Natural killer cell treated with Interleukin-12 subunit alpha and Interleukin-12 subunit beta and Interleukin-15 and Interleukin-18, amount 100 ng/mL, for 72 hours (primary cell): ENCODE data around the gene CNNM2. TPM values are rescaled to one million over a fixed set of nuclear protein-coding genes. Genes with fewer than 3 reads are reported as not detected.
A peak's percentile ranks its signal among the peaks of the same experiment; 100 is the strongest.
"Not testable (repeated sequence)": the region's sequence is repeated elsewhere in the genome, so short reads cannot be mapped to it uniquely, and the experiment has no call there.

Experiments
- ATAC-seq, 2 donors: fragments of 150-1000 bp; cut with Tn5 transposase in 1 of 2; sonication (Bioruptor Pico), chemical (Tn5 transposase) in 1 of 2; 2 replicates each; pipeline ENCODE4 v1.10.0; 2021
- DNase-seq: peaks from one replicate; pipeline ENCODE4 v3.0.0; 2022; ENCODE audit warnings: low spot score
- H3K27ac Mint-ChIP-seq, 2 donors: 1 replicate in 1 of 2; 2 replicates in 1 of 2; pipeline ENCODE4 v1.8.0; 2022; ENCODE audit warnings: mixed read lengths in 2 of 2, mild to moderate bottlenecking in 1 of 2, moderate library complexity in 1 of 2
- H3K27me3 Mint-ChIP-seq, 2 donors: 1 replicate in 1 of 2; 2 replicates in 1 of 2; pipeline ENCODE4 v1.8.0; 2022; ENCODE audit warnings: mixed read lengths in 2 of 2
- H3K36me3 Mint-ChIP-seq: one replicate; pipeline ENCODE4 v1.8.0; 2022; ENCODE audit warnings: mixed read lengths
- H3K4me1 Mint-ChIP-seq, 2 donors: 1 replicate in 1 of 2; 2 replicates in 1 of 2; pipeline ENCODE4 v1.8.0; 2022; ENCODE audit warnings: low read depth in 2 of 2, mixed read lengths in 2 of 2, mild to moderate bottlenecking in 1 of 2
- H3K4me3 Mint-ChIP-seq: one replicate; pipeline ENCODE4 v1.8.0; 2022; ENCODE audit warnings: mixed read lengths
- H3K9me3 Mint-ChIP-seq: 2 replicates; pipeline ENCODE4 v1.8.0; 2022; ENCODE audit warnings: mixed read lengths
- total RNA-seq, 2 donors: library from RNA; stranded (reverse); gene quantifications; one replicate each; pipeline ENCODE4 v1.2.3, GENCODE V29; 2022

Gene CNNM2
- total RNA-seq, 2 donors from 2014 or later, result 6.2 to 11.2 TPM

- not testable (repeated sequence) for DNase-seq, H3K27me3 Mint-ChIP-seq, H3K4me3 Mint-ChIP-seq, H3K36me3 Mint-ChIP-seq, H3K27ac Mint-ChIP-seq, H3K4me1 Mint-ChIP-seq, ATAC-seq, H3K9me3 Mint-ChIP-seq
Observed at GRCh38 chr10:102964064-102964463, 46.0 kb downstream of the CNNM2 start.

- DNase-seq (no peak), ATAC-seq (no peak)
- Mint-ChIP-seq H3K4me3 (no peak overlapping the region), H3K36me3 (no peaks in the 10 kb centered on the region), H3K27ac (no peak overlapping the region), H3K4me1 (no peaks in the 10 kb centered on the region), H3K9me3 (no peaks in the 10 kb centered on the region), H3K27me3 (no peaks in the 10 kb centered on the region)
Observed at GRCh38 chr10:102964713-102965112, 46.6 kb downstream of the CNNM2 start.

GRCh38 chr10:102965311-102965851 is 47.3 kb downstream of the CNNM2 start:
- Mint-ChIP-seq H3K36me3 (no peaks in the 10 kb centered on the region), H3K27ac (no peak overlapping the region), H3K4me1 (no peaks in the 10 kb centered on the region), H3K27me3 (no peaks in the 10 kb centered on the region), H3K4me3 (no peak overlapping the region), H3K9me3 (no peaks in the 10 kb centered on the region)
- DNase-seq (no peak), ATAC-seq (no peak)

GRCh38 chr10:102967123-102967522 is 49.0 kb downstream of the CNNM2 start:
- no peaks in the 10 kb centered on the region for H3K9me3 Mint-ChIP-seq
- no peaks in the 10 kb centered on the region for H3K27me3 Mint-ChIP-seq
- H3K4me3 Mint-ChIP-seq, result no peak overlapping the region
- no peaks in the 10 kb centered on the region for H3K4me1 Mint-ChIP-seq
- no peaks in the 10 kb centered on the region for H3K36me3 Mint-ChIP-seq
- no peak overlapping the region for H3K27ac Mint-ChIP-seq
- DNase-seq (no peak), ATAC-seq (no peak)

GRCh38 chr10:102970562-102971340 is 52.7 kb downstream of the CNNM2 start:
- no peaks in the 10 kb centered on the region for H3K9me3 Mint-ChIP-seq
- H3K4me1 Mint-ChIP-seq, result peaks cover 0 to 10% of the 10 kb centered on the region in 2 donors
- H3K27ac Mint-ChIP-seq, result no peak overlapping the region
- DNase-seq, result no peak
- no peaks in the 10 kb centered on the region for H3K27me3 Mint-ChIP-seq
- no peak for ATAC-seq
- no peaks in the 10 kb centered on the region for H3K36me3 Mint-ChIP-seq
- no peak overlapping the region for H3K4me3 Mint-ChIP-seq

- no peak for DNase-seq
- no peak overlapping the region for H3K4me3 Mint-ChIP-seq
- H3K4me1 Mint-ChIP-seq, result peaks cover 0 to 10% of the 10 kb centered on the region in 2 donors
- no peak overlapping the region for H3K27ac Mint-ChIP-seq
- no peak for ATAC-seq
- no peaks in the 10 kb centered on the region for H3K9me3 Mint-ChIP-seq
- H3K36me3 Mint-ChIP-seq, result no peaks in the 10 kb centered on the region
- no peaks in the 10 kb centered on the region for H3K27me3 Mint-ChIP-seq
Observed at GRCh38 chr10:102975483-102976379, 57.6 kb downstream of the CNNM2 start.

- H3K9me3 Mint-ChIP-seq, H3K4me3 Mint-ChIP-seq, H3K27ac Mint-ChIP-seq, H3K27me3 Mint-ChIP-seq, H3K36me3 Mint-ChIP-seq, DNase-seq, ATAC-seq: not testable (repeated sequence)
- H3K4me1 Mint-ChIP-seq, result peaks cover 0 to 10% of the 10 kb centered on the region in 2 donors
Observed at GRCh38 chr10:102976380-102976726, 58.3 kb downstream of the CNNM2 start.

GRCh38 chr10:102982296-102982695 is 64.2 kb downstream of the CNNM2 start:
- no peaks in the 10 kb centered on the region for H3K27me3 Mint-ChIP-seq
- no peak overlapping the region for H3K27ac Mint-ChIP-seq
- no peak overlapping the region for H3K4me3 Mint-ChIP-seq
- peaks cover 0 to 3% of the 10 kb centered on the region in 2 donors for H3K4me1 Mint-ChIP-seq
- ATAC-seq (no peak), DNase-seq (no peak)
- no peaks in the 10 kb centered on the region for H3K9me3 Mint-ChIP-seq
- H3K36me3 Mint-ChIP-seq, result no peaks in the 10 kb centered on the region

GRCh38 chr10:102984086-102984485 is 66.0 kb downstream of the CNNM2 start:
- ATAC-seq, result no peak
- H3K36me3 Mint-ChIP-seq, result no peaks in the 10 kb centered on the region
- H3K27ac Mint-ChIP-seq, result no peak overlapping the region

GRCh38 chr10:102985811-102986210 is 67.7 kb downstream of the CNNM2 start:
- ATAC-seq, result no peak
- no peaks in the 10 kb centered on the region for H3K27me3 Mint-ChIP-seq
- H3K4me1 Mint-ChIP-seq, result peaks cover 0 to 3% of the 10 kb centered on the region in 2 donors
- H3K27ac Mint-ChIP-seq, result no peak overlapping the region
- H3K36me3 Mint-ChIP-seq, result no peaks in the 10 kb centered on the region
- no peaks in the 10 kb centered on the region for H3K9me3 Mint-ChIP-seq
- no peak overlapping the region for H3K4me3 Mint-ChIP-seq
- DNase-seq, result no peak

More at GRCh38 chr10:102984086-102984485, 66.0 kb downstream of the CNNM2 start:
- Mint-ChIP-seq H3K9me3 (no peaks in the 10 kb centered on the region), H3K4me3 (no peak overlapping the region), H3K27me3 (no peaks in the 10 kb centered on the region), H3K4me1 (peaks cover 0 to 3% of the 10 kb centered on the region in 2 donors)
- no peak for DNase-seq

GRCh38 chr10:102988404-102989314 is 70.6 kb downstream of the CNNM2 start:
- ATAC-seq (no peak), DNase-seq (no peak)
- Mint-ChIP-seq H3K4me1 (peaks cover 3% of the 10 kb centered on the region in 2 donors), H3K4me3 (no peak overlapping the region), H3K27ac (no peak overlapping the region), H3K9me3 (no peaks in the 10 kb centered on the region), H3K27me3 (no peaks in the 10 kb centered on the region), H3K36me3 (no peaks in the 10 kb centered on the region)

GRCh38 chr10:102994531-102995295 is 76.6 kb downstream of the CNNM2 start:
- ATAC-seq (peak; percentile 53 to 61), DNase-seq (no peak)
- Mint-ChIP-seq H3K27ac (peak overlapping the region; percentile 33 to 92), H3K36me3 (no peaks in the 10 kb centered on the region), H3K4me1 (peaks cover 12 to 22% of the 10 kb centered on the region in 2 donors), H3K27me3 (no peaks in the 10 kb centered on the region), H3K4me3 (no peak overlapping the region), H3K9me3 (no peaks in the 10 kb centered on the region)

- H3K4me3 Mint-ChIP-seq, result no peak overlapping the region
- H3K9me3 Mint-ChIP-seq, result no peaks in the 10 kb centered on the region
- no peaks in the 10 kb centered on the region for H3K27me3 Mint-ChIP-seq
- H3K27ac Mint-ChIP-seq, result no peak overlapping the region
- H3K36me3 Mint-ChIP-seq, result no peaks in the 10 kb centered on the region
- no peak for ATAC-seq
- DNase-seq, result no peak
- H3K4me1 Mint-ChIP-seq, result peaks cover 12 to 22% of the 10 kb centered on the region in 2 donors
Observed at GRCh38 chr10:102996876-102997275, 78.8 kb downstream of the CNNM2 start.
